GM19438 (cell line): ENCODE measurements around the gene CRB1.

Experiments
- ATAC-seq: cut with Tn5 transposase; IDR thresholded peaks from one replicate; pipeline ENCODE4 v1.9.1; 2021; ENCODE audit warnings: low read depth; ENCODE audit not compliant: unreplicated experiment

Gene CRB1

GRCh38 chr1:197342044-197342565, 74.1 kb downstream of the CRB1 start:
- ATAC-seq, result no peak

GRCh38 chr1:197342669-197343068, 74.6 kb downstream of the CRB1 start:
- no peak for ATAC-seq

GRCh38 chr1:197343663-197344273, 75.7 kb downstream of the CRB1 start:
- no peak for ATAC-seq

- ATAC-seq, result no peak
Measured at GRCh38 chr1:197351821-197352440, 83.9 kb downstream of the CRB1 start.

- no peak for ATAC-seq
Measured at GRCh38 chr1:197355248-197355995, 87.4 kb downstream of the CRB1 start.

- ATAC-seq, result peak; percentile 77
Measured at GRCh38 chr1:197356723-197357533, 88.9 kb downstream of the CRB1 start.

GRCh38 chr1:197358959-197359358, 90.9 kb downstream of the CRB1 start:
- no peak for ATAC-seq

- no peak for ATAC-seq
Measured at GRCh38 chr1:197360068-197360467, 92.0 kb downstream of the CRB1 start.

- no peak for ATAC-seq
Measured at GRCh38 chr1:197362871-197363270, 94.8 kb downstream of the CRB1 start.

- no peak for ATAC-seq
Measured at GRCh38 chr1:197363855-197364254, 95.8 kb downstream of the CRB1 start.

GRCh38 chr1:197366996-197367395, 98.9 kb downstream of the CRB1 start:
- no peak for ATAC-seq

- no peak for ATAC-seq
Measured at GRCh38 chr1:197367627-197368026, 99.6 kb downstream of the CRB1 start.

- no peak for ATAC-seq
Measured at GRCh38 chr1:197374428-197374827, 106.4 kb downstream of the CRB1 start.

- ATAC-seq, result no peak
Measured at GRCh38 chr1:197384471-197384870, 116.4 kb downstream of the CRB1 start.

- no peak for ATAC-seq
Measured at GRCh38 chr1:197388801-197389200, 120.7 kb downstream of the CRB1 start.

- ATAC-seq, result no peak
Measured at GRCh38 chr1:197390856-197391255, 122.8 kb downstream of the CRB1 start.

- no peak for ATAC-seq
Measured at GRCh38 chr1:197391303-197392226, 123.5 kb downstream of the CRB1 start.

- ATAC-seq, result no peak
Measured at GRCh38 chr1:197392541-197392940, 124.5 kb downstream of the CRB1 start.

- ATAC-seq, result no peak
Measured at GRCh38 chr1:197393105-197393504, 125.1 kb downstream of the CRB1 start.

GRCh38 chr1:197393772-197394171, 125.7 kb downstream of the CRB1 start:
- no peak for ATAC-seq
